G401 (cell line): Measurements from ENCODE around the gene SPDL1. TPM values are rescaled to one million over a fixed set of nuclear protein-coding genes. Genes with fewer than 3 reads are reported as not detected.

Experiments
- DNase-seq: peaks from one replicate; pipeline ENCODE4 v3.0.0-alpha.2; 2015; ENCODE audit warnings: low spot score
- in situ Hi-C: cut with HindIII; loops from 2 replicates; pipeline ENCODE4 v1.10.0; 2016; ENCODE audit warnings: low sequenced_read_pairs, mixed read lengths
- total RNA-seq: library from RNA; depleted of rRNA; stranded (reverse); fragments of >200 nt; shearing (Covaris generic); gene quantifications from 2 replicates; pipeline ENCODE4 v1.2.3, GENCODE V29; 2014; rRNA removed

Gene SPDL1
- total RNA-seq, result 11.0 and 16.4 TPM in 2 replicates

GRCh38 chr5:169583424-169584220 is at the start of gene SPDL1:
Gene SPDL1 (plus strand): TSS chr5:169583773. CDS start chr5:169588417, 4,644 bp downstream.
- DNase-seq, result peak; percentile 96
- in situ Hi-C loops, result no loop called here

DNA sequence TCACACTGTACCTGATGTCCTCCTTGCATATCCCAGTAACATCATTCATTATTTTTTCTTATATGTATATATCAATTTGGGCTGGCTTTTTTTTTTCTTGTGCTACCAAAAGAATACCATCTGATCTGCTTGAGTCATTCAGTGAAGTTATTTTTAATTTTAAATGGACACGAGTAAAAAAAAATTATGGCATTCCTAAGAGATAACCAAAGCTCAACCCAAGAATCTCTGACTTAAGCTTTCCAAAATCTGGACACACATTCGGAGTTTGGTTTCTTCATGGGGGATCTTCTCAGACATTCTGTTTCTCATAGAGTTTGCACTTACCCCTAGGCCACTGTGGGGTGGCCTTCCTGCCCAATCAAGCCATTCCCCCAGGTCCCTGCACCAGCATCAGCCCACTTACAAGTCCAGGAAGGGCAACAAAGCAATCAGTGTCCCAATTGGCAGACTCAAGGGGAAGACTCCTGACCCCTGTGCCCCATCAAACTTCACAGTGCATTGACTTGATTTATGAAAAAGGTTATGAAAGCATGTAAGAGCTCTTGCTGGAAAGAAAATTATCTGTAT is 49.2 kb upstream of the SPDL1 start:
- no peak for DNase-seq
- in situ Hi-C loops, result no loop called here

GRCh38 chr5:169534939-169535338 is 48.6 kb upstream of the SPDL1 start:
- in situ Hi-C loops, result no loop called here
- no peak for DNase-seq

DNA sequence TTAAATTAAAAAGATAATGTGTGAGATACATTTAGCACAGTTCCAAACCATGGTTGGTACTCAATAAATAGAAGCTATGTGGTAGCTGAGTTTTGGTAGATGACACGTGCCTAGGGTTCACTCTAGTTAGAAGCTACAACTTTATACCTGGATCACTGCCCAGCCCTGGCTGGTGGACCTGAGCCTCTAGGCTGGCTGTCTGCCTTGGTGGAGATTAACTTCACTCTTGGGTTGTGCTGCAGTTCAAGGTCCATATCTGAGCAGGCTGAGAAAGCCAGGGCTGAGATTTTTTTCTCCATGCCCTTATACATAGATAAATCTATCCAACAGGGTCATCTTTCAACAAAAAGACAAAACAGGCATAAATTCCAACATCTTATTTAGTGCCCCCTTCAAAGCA is 44.6 kb upstream of the SPDL1 start:
- in situ Hi-C loops, result no loop called here
- DNase-seq, result no peak

- no peak for DNase-seq
- in situ Hi-C loops, result no loop called here
Measured at GRCh38 chr5:169542811-169543210, 40.8 kb upstream of the SPDL1 start.

GRCh38 chr5:169544264-169544950 is 39.2 kb upstream of the SPDL1 start:
- no peak for DNase-seq
- in situ Hi-C loops, result no loop called here

- no peak for DNase-seq
- in situ Hi-C loops, result no loop called here
Measured at GRCh38 chr5:169545762-169546161, 37.8 kb upstream of the SPDL1 start.

GRCh38 chr5:169546346-169546745 is 37.2 kb upstream of the SPDL1 start:
- DNase-seq, result no peak
- in situ Hi-C loops, result no loop called here

DNA sequence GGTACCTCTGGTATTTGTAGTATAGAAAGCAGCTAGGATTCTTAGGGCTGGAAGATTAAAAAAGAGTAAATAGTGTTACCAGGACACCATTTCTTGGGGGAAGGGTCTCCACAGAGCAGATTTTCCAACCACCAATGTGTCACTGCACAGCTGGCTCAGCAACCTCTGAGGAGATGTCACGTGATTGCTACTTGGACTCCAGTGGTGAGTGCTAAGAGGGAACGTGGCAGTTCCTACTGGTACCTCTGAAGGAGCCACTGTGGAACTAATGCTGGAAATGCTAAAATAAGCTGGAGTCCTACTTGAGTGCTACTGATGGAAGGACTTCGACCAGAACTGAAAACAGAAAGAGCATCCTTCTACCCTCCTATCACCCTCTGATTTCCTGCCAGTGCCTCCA is 36.1 kb upstream of the SPDL1 start:
- no peak for DNase-seq
- in situ Hi-C loops, result no loop called here

GRCh38 chr5:169548315-169548714 is 35.3 kb upstream of the SPDL1 start:
- DNase-seq, result peak; percentile 67
- in situ Hi-C loops, result no loop called here

DNA sequence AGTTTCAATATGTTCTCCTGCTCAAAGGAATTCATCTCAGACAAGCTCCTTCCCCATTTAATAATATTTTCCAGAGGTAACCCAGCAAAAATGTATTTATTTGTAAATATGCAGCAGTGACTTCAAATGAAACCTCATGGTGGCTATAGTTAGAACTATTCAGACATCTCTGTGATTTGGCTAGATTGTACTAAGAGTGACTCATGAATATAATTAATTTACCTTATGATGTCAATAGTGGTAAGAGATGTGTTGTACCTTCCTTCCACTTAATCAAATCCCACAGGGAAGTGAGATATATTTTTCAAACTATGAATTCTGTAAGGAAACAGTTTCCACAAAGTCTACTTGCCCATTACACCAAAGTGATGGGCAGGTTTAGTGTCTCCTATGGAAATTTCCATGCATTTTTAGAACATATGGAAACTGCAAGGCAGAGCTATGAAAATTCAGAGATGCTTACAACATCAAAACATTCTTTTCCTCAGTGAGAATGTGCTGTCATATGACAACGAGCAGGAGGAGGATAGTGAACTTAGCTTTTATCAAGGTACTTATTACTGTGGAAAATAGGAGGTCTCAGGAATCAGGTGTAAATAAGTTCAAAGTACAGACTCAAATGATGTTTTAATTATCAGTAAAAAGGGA is 34.0 kb upstream of the SPDL1 start:
- no peak for DNase-seq
- in situ Hi-C loops, result no loop called here

- in situ Hi-C loops, result no loop called here
- DNase-seq, result no peak
Measured at GRCh38 chr5:169550227-169550626, 33.3 kb upstream of the SPDL1 start.

DNA sequence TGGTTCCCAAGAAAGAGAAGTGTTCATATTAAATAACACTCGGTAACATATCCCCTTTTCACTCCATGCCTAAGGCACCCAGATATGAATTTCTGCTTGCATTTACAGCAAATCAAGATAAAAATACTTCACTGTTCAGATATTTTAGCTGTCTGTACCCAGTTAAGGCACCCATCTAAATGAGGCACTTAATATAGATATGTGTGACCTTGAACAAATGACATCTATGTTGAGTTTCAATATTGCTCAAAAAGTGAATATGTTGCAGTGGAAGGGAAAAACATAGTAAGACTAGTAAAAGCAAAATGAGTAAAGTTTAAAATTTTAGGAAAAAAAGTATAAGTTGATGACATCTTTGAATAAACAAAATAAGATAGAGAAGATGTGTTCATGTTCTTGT is 32.4 kb upstream of the SPDL1 start:
- in situ Hi-C loops, result no loop called here
- DNase-seq, result no peak

DNA sequence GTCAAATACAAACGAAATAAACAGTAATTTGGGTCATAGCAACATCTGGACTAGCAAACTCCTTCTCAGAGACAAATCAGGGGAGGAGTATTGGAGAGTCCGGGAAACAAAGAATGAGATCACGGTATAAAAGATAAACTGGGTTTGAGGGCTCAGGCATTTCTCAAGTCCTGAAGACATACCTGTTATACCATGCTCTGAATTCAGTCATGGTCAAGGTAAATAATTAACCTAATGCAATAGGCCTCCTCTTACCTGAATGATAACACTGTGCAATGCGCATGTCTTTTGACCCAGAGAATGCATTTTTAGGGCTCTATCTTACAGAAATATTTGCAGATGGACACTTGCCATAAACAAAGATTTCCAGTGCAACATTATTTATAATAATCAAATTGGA is 31.9 kb upstream of the SPDL1 start:
- in situ Hi-C loops, result no loop called here
- no peak for DNase-seq

- DNase-seq, result no peak
- in situ Hi-C loops, result no loop called here
Measured at GRCh38 chr5:169554251-169554650, 29.3 kb upstream of the SPDL1 start.

GRCh38 chr5:169557838-169558237 is 25.7 kb upstream of the SPDL1 start:
- in situ Hi-C loops, result no loop called here
- DNase-seq, result no peak

- in situ Hi-C loops, result no loop called here
- no peak for DNase-seq
Measured at GRCh38 chr5:169561893-169562292, 21.7 kb upstream of the SPDL1 start.

GRCh38 chr5:169563369-169563768 is 20.2 kb upstream of the SPDL1 start:
- in situ Hi-C loops, result no loop called here
- DNase-seq, result no peak

- DNase-seq, result no peak
- in situ Hi-C loops, result no loop called here
Measured at GRCh38 chr5:169566202-169566601, 17.4 kb upstream of the SPDL1 start.

DNA sequence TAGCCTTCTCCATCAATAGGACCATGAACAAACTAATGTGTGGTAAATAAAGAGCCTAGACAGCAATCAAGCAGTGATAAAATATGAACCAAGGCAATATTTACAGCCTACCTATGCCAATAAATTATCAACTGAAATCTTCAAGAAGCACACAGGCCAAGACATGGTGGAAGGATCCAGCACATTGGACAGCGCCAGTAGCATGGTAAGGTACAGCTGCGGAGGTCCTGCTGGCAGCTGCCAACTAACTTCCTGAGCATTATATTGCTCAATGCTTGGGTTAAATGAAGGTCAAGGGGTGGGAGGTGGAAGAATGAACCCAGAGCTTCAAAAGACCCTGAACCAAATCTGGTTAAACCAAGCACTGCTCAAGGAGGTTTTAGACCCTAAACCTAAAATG is 16.5 kb upstream of the SPDL1 start:
- in situ Hi-C loops, result no loop called here
- DNase-seq, result no peak
